ENCODE measurements around the gene STK25. TPM values are rescaled to one million over a fixed set of nuclear protein-coding genes. Genes with fewer than 3 reads are reported as not detected.

Gene STK25
- total and polyA plus RNA-seq, 10 of the 15 experiments (the other 5 are each of a cell fraction or from before 2014, with no cell fraction given): 6.0 to 154 (median 89.3) TPM

- no peak overlapping the region for H2AFZ ChIP-seq (ENCODE audit: control insufficient read depth, low read depth, low read length)
- no peaks in the 10 kb centered on the region for H3K36me3 ChIP-seq (ENCODE audit: control insufficient read depth in 2 of 2, insufficient read depth in 2 of 2, low read length in 1 of 2)
- ChIA-PET RAD21 (ENCODE audit: unreplicated experiment) (no interaction called here), POLR2A (no interaction called here), CTCF (no interaction called here), SMC1A (ENCODE audit: uncharacterized antibody, unreplicated experiment) (no interaction called here)
- H3K27me3 ChIP-seq (replicated peaks in 1 of 2; ENCODE audit: control insufficient read depth in 2 of 2, insufficient read depth in 2 of 2, low read length in 1 of 2): no peaks in the 10 kb centered on the region
- in situ Hi-C loops (cut with MboI): no loop called here
- H3K4me1 ChIP-seq (ENCODE audit: control insufficient read depth, insufficient read depth, low read length): no peaks in the 10 kb centered on the region
- FAIRE-seq (no peak), DNase-seq (ENCODE audit: low read depth, low spot score) (no peak), ATAC-seq (no peak)
- TF ChIP-seq ZNF622 (IDR thresholded peaks at IDR 0.05): no peak
- no peak for TF ChIP-seq NFYA (IDR thresholded peaks at IDR 0.05; ENCODE audit: borderline replicate concordance, low read depth, low read length)
- TF ChIP-seq NR2C2 (IDR thresholded peaks at IDR 0.05; ENCODE audit: borderline replicate concordance, control insufficient read depth, insufficient read length, low read depth): no peak
- no peak for TF ChIP-seq ZSCAN29 (IDR thresholded peaks at IDR 0.05)
- TF ChIP-seq KAT2A (conservative IDR thresholded peaks at IDR 0.05; ENCODE audit: control insufficient read depth, low read depth, low read length): no peak
- no peak for TF ChIP-seq E4F1 (IDR thresholded peaks at IDR 0.05; ENCODE audit: borderline replicate concordance, partially characterized antibody)
- no peak for TF ChIP-seq ATF3 (IDR thresholded peaks at IDR 0.05; ENCODE audit: borderline replicate concordance, extremely low read depth, low read depth, low read length)
- no peak for TF ChIP-seq SP1 (IDR thresholded peaks at IDR 0.05; ENCODE audit: low read depth, low read length)
- TF ChIP-seq PRDM15 (CRISPR knock-in tag; IDR thresholded peaks at IDR 0.05): no peak
- no peak for TF ChIP-seq CTCF (IDR thresholded peaks at IDR 0.05 in 2 of 3, conservative IDR thresholded peaks at IDR 0.05 in 1 of 3; ENCODE audit: control insufficient read depth in 2 of 3, extremely low read depth in 1 of 3, insufficient read depth in 1 of 3, low read depth in 3 of 3, low read length in 3 of 3)
- TF ChIP-seq KDM1A (IDR thresholded peaks at IDR 0.05; ENCODE audit: borderline replicate concordance): no peak
- TF ChIP-seq POLR2AphosphoS5 (IDR thresholded peaks at IDR 0.05; ENCODE audit: low read length): no peak
- intact Hi-C loops (cut with micrococcal nuclease; ENCODE audit: unreplicated experiment): no loop called here
- no peak overlapping the region for H3K27ac ChIP-seq (ENCODE audit: control insufficient read depth, insufficient read depth)
- BruUV-seq (replicated peaks): no TSS peak
- no peak overlapping the region for H3K4me2 ChIP-seq (ENCODE audit: control insufficient read depth, insufficient read depth)
- no peak overlapping the region for H3K4me3 ChIP-seq
- WGBS (ENCODE audit: insufficient coverage, insufficient replicate concordance, low lambda C conversion rate, missing lambda C conversion rate): 86% methylated on average over 19 of the region's 19 CpGs
- no peak overlapping the region for H3K9ac ChIP-seq (ENCODE audit: control insufficient read depth, insufficient read depth, low read length)
- H3K79me2 ChIP-seq (ENCODE audit: control insufficient read depth, insufficient read depth, low read length): no peaks in the 10 kb centered on the region
- no peaks in the 10 kb centered on the region for H3K9me3 ChIP-seq (replicated peaks; ENCODE audit: control insufficient read depth, insufficient read depth, low read length)
- H4K20me1 ChIP-seq (ENCODE audit: control insufficient read depth, insufficient read depth): no peaks in the 10 kb centered on the region; the same call in 1 of the 2 replicates
Observed at GRCh38 chr2:241461693-241462677, 46.4 kb downstream of the STK25 start.
